Pons (tissue), 1 donor: ENCODE results near the gene VPS39.
A peak's percentile ranks its signal among the peaks of the same experiment; 100 is the strongest.
"Not testable (repeated sequence)": the region's sequence is repeated elsewhere in the genome, so short reads cannot be mapped to it uniquely, and the experiment has no call there.

Experiments used
- DNase-seq: peaks from one replicate; pipeline ENCODE4 v3.0.0-alpha.2; 2016; ENCODE audit warnings: low spot score

Gene VPS39, protein sequence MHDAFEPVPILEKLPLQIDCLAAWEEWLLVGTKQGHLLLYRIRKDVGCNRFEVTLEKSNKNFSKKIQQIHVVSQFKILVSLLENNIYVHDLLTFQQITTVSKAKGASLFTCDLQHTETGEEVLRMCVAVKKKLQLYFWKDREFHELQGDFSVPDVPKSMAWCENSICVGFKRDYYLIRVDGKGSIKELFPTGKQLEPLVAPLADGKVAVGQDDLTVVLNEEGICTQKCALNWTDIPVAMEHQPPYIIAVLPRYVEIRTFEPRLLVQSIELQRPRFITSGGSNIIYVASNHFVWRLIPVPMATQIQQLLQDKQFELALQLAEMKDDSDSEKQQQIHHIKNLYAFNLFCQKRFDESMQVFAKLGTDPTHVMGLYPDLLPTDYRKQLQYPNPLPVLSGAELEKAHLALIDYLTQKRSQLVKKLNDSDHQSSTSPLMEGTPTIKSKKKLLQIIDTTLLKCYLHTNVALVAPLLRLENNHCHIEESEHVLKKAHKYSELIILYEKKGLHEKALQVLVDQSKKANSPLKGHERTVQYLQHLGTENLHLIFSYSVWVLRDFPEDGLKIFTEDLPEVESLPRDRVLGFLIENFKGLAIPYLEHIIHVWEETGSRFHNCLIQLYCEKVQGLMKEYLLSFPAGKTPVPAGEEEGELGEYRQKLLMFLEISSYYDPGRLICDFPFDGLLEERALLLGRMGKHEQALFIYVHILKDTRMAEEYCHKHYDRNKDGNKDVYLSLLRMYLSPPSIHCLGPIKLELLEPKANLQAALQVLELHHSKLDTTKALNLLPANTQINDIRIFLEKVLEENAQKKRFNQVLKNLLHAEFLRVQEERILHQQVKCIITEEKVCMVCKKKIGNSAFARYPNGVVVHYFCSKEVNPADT

DNA sequence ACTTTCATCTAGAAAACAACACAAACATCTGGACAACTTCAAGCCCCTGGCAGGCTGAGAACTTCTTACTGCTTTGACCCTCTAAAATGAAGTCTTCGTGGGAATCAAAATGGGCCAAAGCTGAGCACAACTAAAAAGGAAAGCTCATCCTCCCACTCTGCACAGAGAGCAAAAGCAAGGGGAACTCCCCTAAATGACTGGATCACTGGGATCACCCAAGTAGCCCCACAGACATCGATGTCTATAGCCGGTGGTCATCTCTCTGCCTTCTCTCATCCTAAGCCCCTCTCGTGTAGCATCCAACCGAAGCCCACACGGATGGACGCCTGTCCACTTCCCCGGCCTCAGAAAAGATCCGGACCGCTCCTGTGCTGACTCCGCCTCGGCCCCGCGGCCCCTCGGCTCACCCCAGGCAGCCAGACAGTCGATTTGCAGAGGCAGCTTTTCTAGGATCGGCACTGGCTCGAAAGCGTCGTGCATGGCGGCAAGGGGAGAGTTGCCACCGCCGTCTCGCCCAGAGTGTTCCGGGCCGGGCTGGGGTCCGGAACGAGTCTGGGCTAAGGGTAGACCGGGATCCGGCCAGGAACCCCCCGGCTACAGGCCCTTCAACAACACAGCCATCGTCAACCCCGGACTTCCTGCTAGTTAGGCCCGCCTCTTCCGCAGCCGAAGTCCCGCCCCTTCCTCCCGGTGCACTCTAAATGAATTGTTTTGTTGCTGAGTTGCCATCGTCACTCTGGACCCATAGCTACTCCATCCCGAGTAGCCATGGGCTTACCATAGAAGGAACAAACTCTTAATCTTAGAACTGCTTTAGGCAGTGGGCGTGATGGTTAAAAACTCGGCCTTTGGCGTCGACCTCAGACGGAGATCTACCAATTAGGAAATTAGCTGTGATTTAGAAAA lies at the start of gene VPS39:
Gene VPS39, minus strand, starts transcription at position 631 of the 906 bp plus-strand sequence. Its CDS starts 151 bp downstream, at position 480.
- DNase-seq, result peak; percentile 81

DNA sequence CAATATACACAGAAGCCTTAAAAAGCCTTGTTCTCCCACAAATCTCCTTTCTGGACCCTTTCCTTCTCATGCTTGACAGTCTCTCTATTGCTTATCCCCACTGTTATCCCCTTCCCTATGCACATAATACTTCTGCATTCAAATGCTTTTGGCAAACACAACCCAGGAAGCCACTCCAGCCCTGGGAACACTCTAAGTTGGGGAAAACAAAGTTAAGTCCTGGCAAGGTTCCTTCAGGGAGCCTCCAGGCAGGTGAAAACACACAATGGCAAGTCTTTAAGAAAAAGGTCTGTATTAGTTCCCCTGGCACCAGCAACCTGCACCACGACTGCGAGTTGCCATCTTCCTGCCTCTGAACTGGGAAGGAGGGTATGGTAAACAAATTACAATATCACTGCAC lies 45.2 kb upstream of the VPS39 start:
- DNase-seq, result no peak

DNA sequence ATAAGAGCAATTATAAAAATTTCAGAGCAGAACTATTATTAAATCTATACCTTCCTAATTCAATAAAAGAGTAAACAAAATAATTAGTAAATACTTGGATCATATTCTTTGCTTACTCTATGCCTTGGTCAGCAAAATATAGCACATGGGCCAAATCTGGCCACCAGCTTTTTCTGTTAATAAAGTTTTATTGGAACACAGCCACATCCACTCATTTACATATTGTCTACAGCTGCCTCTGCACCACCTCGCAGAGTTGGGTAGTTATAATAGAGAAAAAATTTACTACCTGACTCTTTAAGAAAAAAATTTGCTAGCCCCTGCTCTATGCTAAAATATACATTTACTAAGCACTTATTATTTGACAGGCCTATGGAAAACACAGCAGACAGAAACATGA lies 32.7 kb upstream of the VPS39 start:
- DNase-seq, result no peak

DNA sequence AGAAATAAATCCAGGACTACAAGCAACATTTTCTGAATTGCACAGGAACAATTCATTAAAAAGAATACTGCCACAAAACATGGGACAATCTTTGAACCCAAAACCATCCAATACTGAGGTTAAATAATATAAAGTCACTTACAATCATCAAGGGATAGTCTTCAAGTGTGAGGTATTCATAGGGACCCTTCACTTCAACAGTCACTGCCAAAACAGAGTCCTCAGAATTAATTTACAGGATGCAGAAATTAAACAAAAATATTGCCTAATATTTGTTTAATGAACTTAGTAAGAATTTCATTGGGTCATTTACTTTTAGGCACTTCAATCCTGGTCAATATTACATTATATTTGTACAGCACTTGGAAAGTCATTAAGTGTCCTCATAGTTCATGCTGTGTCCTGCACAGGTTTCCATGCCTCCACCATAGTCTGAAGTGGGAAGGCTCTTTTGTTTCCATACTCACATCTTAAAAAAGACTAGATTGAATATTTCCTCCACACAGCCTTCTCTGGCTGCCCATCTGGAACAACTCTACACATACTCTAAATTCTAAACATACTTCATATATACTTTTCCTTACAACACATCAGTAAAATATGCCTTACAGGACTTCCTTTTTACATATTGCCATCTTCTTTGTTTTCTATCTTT lies 31.6 kb upstream of the VPS39 start:
- DNase-seq, result no peak

DNA sequence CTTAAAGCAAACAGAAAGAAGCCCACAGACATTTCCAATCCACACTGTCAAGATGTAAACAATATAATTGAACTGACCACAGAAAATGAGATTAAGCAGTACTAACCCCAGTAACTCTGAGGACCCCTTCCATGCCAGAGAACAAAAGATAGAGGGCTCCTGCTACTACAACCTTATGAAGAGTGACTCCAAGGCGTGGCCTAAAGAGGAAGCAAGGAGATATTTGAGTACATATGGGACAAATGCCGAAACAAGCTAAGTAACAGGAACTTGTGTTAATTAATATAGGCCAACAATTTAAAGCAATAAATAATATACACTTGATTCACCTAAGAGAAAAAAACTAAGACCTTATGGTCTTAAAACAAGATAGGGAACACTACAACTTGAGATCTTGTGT lies 25.0 kb upstream of the VPS39 start:
- DNase-seq, result no peak

DNA sequence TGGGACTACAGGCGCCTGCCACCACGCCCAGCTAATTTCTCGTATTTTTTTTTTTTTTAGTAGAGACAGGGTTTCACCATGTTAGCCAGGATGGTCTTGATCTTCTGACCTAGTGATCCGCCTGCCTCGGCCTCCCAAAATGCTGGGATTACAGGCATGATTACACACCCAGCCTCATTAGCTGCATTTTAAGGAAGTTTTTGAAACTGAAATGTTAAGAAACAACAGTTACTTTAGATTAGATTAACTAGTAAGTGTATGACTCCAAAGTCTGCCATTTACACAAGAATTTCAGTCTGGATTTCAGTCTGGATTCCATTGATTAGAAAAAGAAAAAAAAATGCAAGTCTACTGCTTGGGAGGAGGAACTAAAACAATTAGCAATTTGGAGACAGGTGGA lies 24.5 kb upstream of the VPS39 start:
- DNase-seq, result no peak

DNA sequence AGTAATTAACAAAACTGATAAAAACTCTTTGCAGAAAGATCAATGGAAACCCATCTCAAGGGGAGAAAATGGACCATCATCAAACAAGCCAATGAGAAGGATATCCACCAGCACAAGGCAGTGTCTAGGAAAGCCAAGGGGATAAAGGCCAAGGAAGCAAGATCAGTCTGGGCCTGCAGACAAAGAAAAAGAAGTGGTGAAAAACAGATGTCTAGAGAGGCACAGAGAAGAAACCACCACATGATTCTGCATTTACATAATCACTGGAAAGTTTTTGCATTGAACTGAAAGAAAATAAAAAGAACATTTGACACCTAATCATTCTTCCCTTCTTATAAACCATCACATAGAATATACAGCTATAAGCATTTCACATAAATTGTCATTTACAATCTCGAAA lies 23.0 kb upstream of the VPS39 start:
- DNase-seq, result no peak

DNA sequence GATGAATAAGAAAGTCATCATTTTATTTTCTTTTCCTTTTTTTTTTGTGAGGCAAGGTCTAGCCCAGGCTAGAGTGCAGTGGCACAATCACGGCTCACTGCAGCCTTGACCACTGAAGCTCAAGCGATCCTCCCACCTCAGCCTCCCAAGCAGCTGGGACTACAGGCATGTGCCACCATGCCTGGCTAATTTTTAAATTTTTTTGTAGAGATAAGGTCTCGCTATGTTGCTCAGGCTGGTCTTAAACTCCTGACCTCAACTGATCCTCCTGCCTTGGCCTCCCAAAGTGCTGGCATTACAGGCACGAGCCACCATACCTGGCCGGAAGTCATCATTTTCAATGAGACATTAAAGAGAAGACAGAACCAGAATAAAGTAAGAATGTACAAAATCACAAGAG lies 20.9 kb upstream of the VPS39 start:
- DNase-seq, result not testable (repeated sequence)

DNA sequence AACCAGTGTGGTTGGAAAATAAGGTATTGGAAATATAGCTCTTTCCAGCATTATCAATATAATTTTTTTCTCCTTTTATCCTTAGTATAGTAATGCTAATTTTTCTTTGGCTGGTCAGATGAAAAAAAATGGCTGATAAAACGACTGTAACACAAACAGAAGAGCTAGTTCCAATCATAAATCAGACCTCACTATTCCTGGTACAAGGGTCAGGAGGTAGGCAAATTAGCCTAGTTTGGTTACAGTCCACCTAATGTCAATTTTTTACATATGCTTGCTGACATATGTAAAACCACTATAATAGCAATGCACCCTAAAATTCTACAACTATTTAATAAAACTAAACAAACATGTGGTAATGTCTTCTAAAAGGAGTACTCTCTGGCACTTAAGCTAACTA lies 19.9 kb upstream of the VPS39 start:
- DNase-seq, result no peak

DNA sequence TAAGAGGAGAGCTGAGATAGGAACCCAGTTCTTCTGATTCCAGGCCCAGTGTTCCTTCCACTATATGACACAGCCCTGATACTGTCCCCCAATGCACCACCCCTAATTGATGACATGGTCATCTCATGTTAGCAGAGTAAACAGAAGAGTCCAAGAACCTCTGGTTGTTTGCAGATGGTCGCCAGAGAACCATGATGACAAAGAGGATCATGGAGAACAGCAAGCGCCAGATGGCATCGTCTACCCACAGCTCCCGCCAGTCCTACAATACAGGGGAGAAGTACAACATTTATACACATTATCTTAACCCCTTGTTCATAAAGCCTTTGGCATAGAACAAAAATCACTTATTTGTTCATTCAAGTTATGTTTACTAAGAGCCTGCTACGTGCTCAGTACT lies 18.5 kb upstream of the VPS39 start:
- DNase-seq, result peak; percentile 74

DNA sequence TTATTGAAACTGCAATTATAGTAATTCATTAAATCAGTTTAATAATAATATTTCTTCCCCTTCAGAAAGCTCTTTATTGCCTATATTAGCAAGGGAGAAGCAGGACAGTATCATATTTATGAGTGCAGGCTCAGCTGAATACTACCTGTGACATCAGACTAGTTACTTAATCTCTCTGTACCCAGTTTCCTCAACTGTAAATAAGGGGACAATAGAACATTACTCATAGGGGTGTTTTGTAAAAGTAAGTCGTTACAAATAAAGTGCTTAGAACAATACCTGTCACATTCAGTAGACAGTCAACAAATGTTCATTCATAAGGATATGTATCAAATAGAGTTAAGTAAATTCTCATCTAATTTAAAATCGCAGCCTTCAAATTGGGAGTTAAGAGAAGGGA lies 12.1 kb upstream of the VPS39 start:
- no peak for DNase-seq

DNA sequence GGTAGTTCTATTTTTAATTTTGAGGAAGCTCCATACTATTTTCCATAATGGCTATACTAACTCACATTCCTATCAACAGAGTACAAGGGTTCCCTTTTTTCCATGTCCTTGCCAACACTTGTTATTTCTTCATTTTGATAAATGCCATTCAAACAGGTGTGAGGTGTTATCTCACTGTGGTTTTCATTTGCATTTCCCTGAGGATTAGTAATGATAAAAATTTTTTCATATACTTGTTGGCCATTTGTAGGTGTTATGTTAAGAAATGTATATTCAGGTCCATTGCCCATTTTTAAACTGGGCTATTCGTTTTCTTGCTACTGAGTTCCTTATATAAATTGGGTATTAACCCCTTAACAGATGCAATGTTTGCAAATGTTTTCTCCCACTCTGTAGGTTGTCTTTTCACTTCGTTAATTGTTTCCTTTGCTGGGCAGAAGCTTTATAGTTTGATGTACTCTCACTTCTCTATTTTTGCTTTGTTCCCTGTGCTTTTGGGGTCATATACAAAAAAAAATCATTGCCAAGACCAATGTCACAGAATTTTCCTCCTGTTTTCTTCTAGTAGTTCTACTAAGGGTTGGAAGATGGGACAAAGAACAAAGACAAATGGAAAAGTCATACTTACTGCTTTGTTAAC lies 11.0 kb upstream of the VPS39 start:
- no peak for DNase-seq

DNA sequence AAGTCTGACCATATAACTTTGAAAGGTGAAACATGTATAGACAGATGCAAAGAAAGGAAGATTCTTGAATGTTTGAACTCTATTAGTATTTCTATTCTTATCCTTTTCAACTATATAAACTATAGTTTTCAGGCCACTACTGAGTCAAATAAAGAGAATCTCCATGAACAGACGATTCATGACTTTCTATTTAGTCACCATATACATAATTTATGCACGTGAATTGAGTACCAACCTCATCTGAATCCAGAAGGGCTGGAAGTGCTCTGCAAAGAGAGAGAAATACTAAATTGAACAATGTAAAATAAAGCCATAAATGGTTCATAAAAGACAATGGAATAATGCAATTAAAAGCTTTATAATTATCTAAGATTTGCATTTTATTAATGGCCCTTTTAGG lies 9.5 kb upstream of the VPS39 start:
- DNase-seq, result no peak

DNA sequence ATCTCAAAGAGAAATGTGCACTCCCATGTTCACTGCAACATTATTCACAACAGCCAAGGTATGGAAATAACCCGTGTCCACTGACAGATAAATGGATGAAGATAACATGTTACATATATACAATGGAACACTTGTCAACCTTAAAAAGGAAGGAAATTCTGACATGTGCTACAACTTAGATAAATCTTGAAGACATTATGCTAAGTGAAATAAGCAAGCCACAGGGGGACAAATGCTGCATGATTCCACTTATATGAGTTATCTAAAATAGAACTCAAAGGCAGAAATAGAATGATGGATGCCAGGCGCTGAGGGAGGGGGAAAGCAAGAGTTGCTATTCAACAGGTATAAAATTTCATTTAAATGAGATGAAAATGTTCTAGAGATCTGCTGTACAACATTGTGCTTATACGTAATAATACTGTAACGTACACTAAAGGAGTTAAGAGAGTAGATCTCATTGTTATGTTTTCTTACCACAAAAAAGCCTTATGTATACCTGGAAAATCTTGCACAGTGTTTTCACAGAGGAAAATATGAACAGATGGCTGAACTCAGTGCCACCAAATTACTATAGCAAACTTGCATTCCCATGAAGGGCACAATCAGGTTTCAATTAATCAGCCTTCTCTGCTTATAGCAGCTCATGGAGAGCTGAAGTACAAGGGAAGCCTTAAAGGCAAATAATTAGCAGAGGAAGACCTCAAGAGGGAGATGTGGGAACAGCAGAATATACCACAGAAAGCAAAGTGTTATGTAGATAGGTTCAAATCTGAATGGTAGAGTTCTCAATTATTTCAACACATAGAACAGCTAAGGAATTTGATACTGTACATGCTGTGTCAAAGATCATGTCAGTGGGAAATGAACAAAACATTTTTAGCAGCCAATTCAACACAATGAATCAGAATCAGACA lies 8.1 kb upstream of the VPS39 start:
- DNase-seq, result peak; percentile 42

DNA sequence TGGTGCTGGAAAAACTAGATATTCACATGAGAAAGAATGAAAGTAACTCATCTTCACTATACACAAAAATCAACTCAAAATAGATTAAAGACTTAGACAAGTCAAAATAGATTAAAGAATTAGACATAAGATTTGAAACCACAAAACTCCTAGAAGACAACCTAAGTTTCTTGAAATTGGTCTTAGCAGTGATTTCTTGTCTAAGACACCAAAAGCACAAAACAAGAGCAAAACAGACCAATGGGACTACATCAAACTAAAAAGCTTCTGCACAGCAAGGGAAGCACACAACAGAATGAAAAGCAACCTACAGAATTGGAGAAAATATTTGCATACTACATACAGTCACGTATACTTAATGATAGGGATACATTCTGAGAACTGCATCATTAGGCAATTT lies 6.5 kb upstream of the VPS39 start:
- no peak for DNase-seq

DNA sequence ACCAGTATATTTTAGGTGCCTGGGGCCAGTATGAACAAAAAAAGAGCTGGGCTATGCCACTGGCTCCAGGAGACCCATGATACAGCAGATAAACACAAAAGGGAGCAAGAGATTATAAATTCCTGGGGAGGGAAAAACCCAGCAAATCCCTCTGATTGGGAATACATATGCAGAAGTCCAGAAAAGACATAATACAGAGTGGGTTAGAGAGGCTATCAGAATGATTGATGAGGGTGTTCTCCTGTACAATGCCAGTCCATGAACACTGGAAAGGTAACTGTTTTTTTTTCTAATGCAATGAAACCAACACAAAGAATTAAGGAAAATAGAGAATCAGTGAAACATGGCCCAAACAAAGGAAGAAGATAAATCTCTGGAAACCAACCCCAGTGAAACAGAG lies 5.4 kb upstream of the VPS39 start:
- DNase-seq, result no peak

DNA sequence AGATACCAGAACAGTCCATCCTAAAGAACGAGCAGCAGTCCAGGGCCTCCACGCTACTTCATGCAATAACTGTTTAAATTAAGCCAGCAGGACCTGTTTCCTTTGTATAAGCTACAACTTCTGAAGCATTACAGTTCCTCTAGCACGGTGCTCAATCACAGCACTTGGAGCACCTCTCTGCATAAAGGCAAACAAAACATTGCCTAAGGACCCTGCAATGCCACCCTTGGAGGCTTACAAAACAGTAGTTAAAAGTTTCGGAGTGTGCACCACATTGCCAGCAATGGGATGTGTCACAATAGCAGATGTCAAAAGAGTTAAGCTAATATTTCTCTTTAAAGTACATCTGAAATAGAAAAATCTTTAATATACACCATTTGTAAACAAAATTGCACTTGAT lies 2.6 kb upstream of the VPS39 start:
- DNase-seq, result no peak

DNA sequence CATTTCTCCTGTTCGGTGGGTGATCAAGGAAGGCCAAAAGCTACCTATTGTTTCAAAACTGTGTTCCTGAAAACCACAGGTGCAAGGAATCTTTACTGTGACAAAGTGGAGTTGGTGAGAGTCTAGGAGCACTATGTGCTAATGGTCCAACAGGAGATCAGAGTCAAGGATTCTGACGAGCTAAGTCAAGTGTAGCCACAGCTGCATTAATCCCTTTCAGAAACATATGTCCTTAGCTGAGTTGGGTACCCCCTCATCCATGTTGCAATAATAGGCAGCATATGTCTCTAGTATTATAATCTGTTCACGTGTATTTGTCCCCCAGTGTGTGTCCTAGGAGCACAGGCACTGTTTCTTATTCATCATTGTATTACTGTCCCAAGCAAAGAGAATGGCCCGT lies 1.7 kb downstream of the VPS39 start:
- no peak for DNase-seq

DNA sequence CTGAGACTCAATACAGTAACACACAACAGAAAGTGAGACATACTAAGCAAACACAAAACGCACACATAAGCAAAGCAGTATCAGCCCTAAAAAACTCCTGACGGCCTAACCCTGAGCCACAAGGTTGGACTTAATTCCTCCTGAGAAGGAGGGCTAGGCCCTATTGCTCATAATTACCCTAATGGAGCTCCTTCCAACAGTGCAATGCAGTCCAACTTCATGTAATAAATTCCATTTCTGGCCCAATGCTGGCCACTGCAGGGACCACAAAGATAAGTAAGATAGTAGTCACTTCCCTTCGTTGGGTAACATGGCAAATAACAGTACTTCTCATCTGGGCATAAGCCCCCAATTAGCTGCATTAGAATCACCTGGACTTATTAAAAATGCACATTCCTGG lies 4.2 kb downstream of the VPS39 start:
- no peak for DNase-seq

DNA sequence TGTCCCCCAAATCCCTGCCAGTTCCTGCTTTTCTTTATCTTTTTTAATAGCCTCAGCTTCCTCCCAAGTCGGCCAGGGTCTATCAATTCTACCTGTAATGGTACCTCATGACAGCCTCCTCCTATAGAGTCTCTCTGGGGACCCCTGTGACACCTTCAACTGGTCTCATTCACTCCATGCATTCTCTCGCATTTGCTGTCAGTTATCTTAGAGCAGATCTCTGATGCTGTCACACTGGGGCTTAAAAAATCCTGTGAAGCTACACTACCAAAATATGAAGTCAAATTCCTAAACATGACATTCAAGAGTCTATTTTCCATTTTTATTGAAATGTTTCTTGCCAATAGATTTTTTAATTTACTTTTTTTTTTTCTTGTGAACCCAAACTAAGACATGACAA lies 5.5 kb downstream of the VPS39 start:
- DNase-seq, result no peak
